Upper lobe of right lung (tissue), 1 donor: ENCODE results near the gene RABEP1. TPM values are rescaled to one million over a fixed set of nuclear protein-coding genes. Genes with fewer than 3 reads are reported as not detected.

Experiments
- ATAC-seq: fragments of 200-7000 bp; cut with Tn5 transposase; one replicate; pipeline ENCODE4 v1.9.1; 2020; ENCODE audit warnings: mild to moderate bottlenecking, moderate library complexity
- DNase-seq: peaks from one replicate; pipeline ENCODE4 v3.0.0-alpha.2; 2020
- H3K27ac ChIP-seq: fragments of 200-600 bp; one replicate; pipeline ENCODE4 v1.8.0; 2022
- H3K27me3 ChIP-seq: fragments of 200-600 bp; one replicate; pipeline ENCODE4 v1.8.0; 2022; ENCODE audit warnings: mild to moderate bottlenecking
- H3K36me3 ChIP-seq: fragments of 200-600 bp; one replicate; pipeline ENCODE4 v1.8.0; 2022
- H3K4me1 ChIP-seq: fragments of 200-600 bp; one replicate; pipeline ENCODE4 v1.8.0; 2022
- H3K4me3 ChIP-seq: fragments of 200-600 bp; one replicate; pipeline ENCODE4 v1.8.0; 2022; ENCODE audit warnings: mild to moderate bottlenecking
- H3K9me3 ChIP-seq: fragments of 200-600 bp; one replicate; pipeline ENCODE4 v1.8.0; 2022
- intact Hi-C: fragments of 100-400 bp; cut with DNase I; formaldehyde crosslinking; loops from one replicate; pipeline ENCODE4 v1.11.0; 2022
- total RNA-seq: library from RNA; stranded (reverse); fragmentation: NEBNext Ultra II Directional; extraction: Animal tissue kit (Norgen Biotek cat#: 25700); gene quantifications from one replicate; pipeline ENCODE4 v1.2.1, GENCODE V29; 2021
- TF ChIP-seq, protein P1 (sequence below): fragments of 200-600 bp; IDR thresholded peaks from one replicate; pipeline ENCODE4 v1.8.0; 2022; ENCODE audit warnings: antibody characterized with exemption
- donor health status: DM: no; HTN: yes; CAD: no; lungs with severe emphysema.

Gene RABEP1
- total RNA-seq, 1 donor from 2014 or later, result 43.9 TPM

DNA sequence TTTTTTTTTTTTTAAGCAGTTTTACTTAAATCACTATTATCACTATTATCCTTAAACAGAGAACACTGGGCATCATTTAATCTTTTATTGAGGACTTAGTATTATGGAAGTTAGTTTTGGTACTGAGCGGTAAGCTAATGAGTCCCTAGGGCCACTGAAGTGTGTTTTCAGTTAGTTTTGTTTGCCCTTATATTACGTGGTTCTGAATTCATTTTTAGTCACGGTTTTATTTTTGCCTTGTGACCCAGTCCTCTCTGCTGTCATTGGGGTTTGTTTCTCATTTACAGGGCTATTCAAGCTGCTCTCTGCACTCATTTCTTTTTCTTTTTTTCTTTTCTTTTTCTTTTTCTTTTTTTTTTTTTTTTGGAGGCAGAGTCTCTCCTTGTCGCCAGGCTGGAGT is 17.3 kb downstream of the RABEP1 start:
- Histone ChIP-seq H3K4me3 (no peak overlapping the region), H3K27me3 (no peaks in the 10 kb centered on the region), H3K9me3 (no peaks in the 10 kb centered on the region), H3K27ac (no peak overlapping the region), H3K4me1 (no peaks in the 10 kb centered on the region), H3K36me3 (peaks cover 10% of the 10 kb centered on the region)
- DNase-seq (no peak), ATAC-seq (no peak)
- intact Hi-C loops, result no loop called here
- TF ChIP-seq, protein P1, sequence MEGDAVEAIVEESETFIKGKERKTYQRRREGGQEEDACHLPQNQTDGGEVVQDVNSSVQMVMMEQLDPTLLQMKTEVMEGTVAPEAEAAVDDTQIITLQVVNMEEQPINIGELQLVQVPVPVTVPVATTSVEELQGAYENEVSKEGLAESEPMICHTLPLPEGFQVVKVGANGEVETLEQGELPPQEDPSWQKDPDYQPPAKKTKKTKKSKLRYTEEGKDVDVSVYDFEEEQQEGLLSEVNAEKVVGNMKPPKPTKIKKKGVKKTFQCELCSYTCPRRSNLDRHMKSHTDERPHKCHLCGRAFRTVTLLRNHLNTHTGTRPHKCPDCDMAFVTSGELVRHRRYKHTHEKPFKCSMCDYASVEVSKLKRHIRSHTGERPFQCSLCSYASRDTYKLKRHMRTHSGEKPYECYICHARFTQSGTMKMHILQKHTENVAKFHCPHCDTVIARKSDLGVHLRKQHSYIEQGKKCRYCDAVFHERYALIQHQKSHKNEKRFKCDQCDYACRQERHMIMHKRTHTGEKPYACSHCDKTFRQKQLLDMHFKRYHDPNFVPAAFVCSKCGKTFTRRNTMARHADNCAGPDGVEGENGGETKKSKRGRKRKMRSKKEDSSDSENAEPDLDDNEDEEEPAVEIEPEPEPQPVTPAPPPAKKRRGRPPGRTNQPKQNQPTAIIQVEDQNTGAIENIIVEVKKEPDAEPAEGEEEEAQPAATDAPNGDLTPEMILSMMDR, result no peak

- Histone ChIP-seq H3K9me3 (no peaks in the 10 kb centered on the region), H3K27ac (no peak overlapping the region), H3K4me3 (no peak overlapping the region), H3K27me3 (no peaks in the 10 kb centered on the region), H3K36me3 (peaks cover 14% of the 10 kb centered on the region), H3K4me1 (peaks cover 8% of the 10 kb centered on the region)
- TF ChIP-seq, protein P1, result no peak
- intact Hi-C loops, result no loop called here
- no peak for DNase-seq
- no peak for ATAC-seq
Observed at GRCh38 chr17:5304636-5305035, 22.6 kb downstream of the RABEP1 start.

- H3K4me3 ChIP-seq, result no peak overlapping the region
- intact Hi-C loops, result no loop called here
- H3K4me1 ChIP-seq, result peaks cover 8% of the 10 kb centered on the region
- no peak overlapping the region for H3K27ac ChIP-seq
- no peaks in the 10 kb centered on the region for H3K9me3 ChIP-seq
- peaks cover 45% of the 10 kb centered on the region for H3K36me3 ChIP-seq
- ATAC-seq, result no peak
- no peak for DNase-seq
- no peaks in the 10 kb centered on the region for H3K27me3 ChIP-seq
- TF ChIP-seq, protein P1, result no peak
Observed at GRCh38 chr17:5309851-5310250, 27.8 kb downstream of the RABEP1 start.

DNA sequence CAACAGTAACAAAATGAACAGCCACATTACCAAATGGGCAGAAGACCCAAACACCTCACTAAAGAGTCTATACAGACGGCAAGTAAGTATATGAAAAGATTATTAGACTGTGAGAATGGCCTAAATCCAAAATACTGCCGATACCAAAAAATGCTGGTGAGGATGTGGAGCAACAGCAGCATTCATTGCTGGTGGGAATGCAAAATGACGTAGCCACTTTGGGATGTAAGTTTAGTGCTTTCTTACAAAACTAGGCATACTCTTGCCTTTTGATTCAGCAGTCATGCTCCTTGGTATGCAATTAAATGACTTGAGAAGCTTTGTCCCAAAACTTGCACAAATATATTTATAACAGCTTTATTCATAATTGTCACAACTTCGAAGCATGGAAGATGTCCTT is 43.8 kb downstream of the RABEP1 start:
- Histone ChIP-seq H3K27me3 (no peaks in the 10 kb centered on the region), H3K9me3 (no peaks in the 10 kb centered on the region), H3K4me1 (no peaks in the 10 kb centered on the region), H3K4me3 (no peak overlapping the region), H3K27ac (no peak overlapping the region), H3K36me3 (peaks cover 6% of the 10 kb centered on the region)
- DNase-seq, result no peak
- intact Hi-C loops, result no loop called here
- no peak for ATAC-seq
- TF ChIP-seq, protein P1, result no peak

- Histone ChIP-seq H3K4me3 (no peak overlapping the region), H3K9me3 (no peaks in the 10 kb centered on the region), H3K4me1 (no peaks in the 10 kb centered on the region), H3K36me3 (peaks cover 29% of the 10 kb centered on the region), H3K27ac (no peak overlapping the region), H3K27me3 (no peaks in the 10 kb centered on the region)
- TF ChIP-seq, protein P1, result no peak
- no peak for ATAC-seq
- intact Hi-C loops, result no loop called here
- DNase-seq, result no peak
Observed at GRCh38 chr17:5329784-5330557, 47.9 kb downstream of the RABEP1 start.
